ENCODE data around the gene RAE1.
A peak's percentile ranks its signal among the peaks of the same experiment; 100 is the strongest.

The RAE1 gene

GRCh38 chr20:57387945-57388371 lies 36.9 kb downstream of the RAE1 start:
- TF ChIP-seq, protein P1, sequence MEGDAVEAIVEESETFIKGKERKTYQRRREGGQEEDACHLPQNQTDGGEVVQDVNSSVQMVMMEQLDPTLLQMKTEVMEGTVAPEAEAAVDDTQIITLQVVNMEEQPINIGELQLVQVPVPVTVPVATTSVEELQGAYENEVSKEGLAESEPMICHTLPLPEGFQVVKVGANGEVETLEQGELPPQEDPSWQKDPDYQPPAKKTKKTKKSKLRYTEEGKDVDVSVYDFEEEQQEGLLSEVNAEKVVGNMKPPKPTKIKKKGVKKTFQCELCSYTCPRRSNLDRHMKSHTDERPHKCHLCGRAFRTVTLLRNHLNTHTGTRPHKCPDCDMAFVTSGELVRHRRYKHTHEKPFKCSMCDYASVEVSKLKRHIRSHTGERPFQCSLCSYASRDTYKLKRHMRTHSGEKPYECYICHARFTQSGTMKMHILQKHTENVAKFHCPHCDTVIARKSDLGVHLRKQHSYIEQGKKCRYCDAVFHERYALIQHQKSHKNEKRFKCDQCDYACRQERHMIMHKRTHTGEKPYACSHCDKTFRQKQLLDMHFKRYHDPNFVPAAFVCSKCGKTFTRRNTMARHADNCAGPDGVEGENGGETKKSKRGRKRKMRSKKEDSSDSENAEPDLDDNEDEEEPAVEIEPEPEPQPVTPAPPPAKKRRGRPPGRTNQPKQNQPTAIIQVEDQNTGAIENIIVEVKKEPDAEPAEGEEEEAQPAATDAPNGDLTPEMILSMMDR (IDR thresholded peaks at IDR 0.05; ENCODE audit: low read depth, low read length, missing control alignments) = no peak
- no peak overlapping the region for H3K4me3 ChIP-seq (ENCODE audit: low read depth, low read length)
- no peak for DNase-seq (ENCODE audit: low read depth)

DNA sequence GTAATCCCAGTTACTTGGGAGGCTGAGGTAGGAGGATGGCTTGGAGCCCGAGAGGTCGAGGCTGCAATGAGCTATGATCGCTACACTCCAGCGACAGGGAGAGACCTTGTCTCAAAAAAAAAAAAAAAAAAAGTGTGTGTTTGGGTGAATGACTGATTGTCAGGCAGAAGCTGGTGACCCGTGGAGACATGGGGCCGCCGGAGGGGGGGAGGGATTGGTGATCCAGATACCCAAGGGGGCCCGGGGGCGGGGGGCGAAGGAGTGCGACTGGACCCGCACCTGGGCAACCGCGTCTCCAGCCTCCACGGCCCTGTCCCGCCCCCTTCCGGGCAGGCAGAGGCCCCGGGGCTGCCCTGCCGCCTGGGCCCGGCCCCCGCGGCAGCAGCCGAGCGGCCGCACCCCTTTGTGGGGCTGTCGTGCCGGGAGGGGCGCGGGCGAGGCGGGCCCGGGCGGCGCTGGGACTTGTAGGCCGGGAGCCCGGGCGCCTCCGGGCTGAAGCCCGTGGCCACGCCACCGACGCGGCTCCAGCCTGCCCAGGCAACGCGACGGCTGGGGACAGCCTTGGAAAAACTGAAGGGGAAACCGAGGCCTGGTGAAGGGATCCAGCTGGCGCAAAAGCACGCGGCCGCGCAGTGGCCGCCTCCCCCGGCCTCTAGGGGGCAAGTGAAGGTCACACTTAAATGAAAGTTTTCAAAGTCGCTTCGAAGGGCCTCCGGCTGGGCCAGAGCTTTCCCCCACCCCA lies 38.1 kb downstream of the RAE1 start:
- TF ChIP-seq, protein P1 (IDR thresholded peaks at IDR 0.05; ENCODE audit: low read depth, low read length, missing control alignments) = peak; percentile 68
- DNase-seq (ENCODE audit: low read depth) = no peak
- H3K4me3 ChIP-seq (ENCODE audit: low read depth, low read length) = peak overlapping the region; percentile 31

- DNase-seq (ENCODE audit: low read depth) = no peak
- H3K4me3 ChIP-seq (ENCODE audit: low read depth, low read length) = peak overlapping the region; percentile 31
- TF ChIP-seq, protein P1 (IDR thresholded peaks at IDR 0.05; ENCODE audit: low read depth, low read length, missing control alignments) = no peak
Measured at GRCh38 chr20:57389695-57390603, 38.9 kb downstream of the RAE1 start.

- DNase-seq (ENCODE audit: low read depth) = no peak
- peak within 1 kb of the TSS; percentile 92 for H3K4me3 ChIP-seq (ENCODE audit: low read depth, low read length)
- TF ChIP-seq, protein P1 (IDR thresholded peaks at IDR 0.05; ENCODE audit: low read depth, low read length, missing control alignments) = no peak
Measured at GRCh38 chr20:57390604-57391438, 39.8 kb downstream of the RAE1 start, which contains the start of gene RBM38. Gene RBM38 (plus strand): TSS chr20:57391396. CDS start chr20:57391582, 186 bp downstream.

DNA sequence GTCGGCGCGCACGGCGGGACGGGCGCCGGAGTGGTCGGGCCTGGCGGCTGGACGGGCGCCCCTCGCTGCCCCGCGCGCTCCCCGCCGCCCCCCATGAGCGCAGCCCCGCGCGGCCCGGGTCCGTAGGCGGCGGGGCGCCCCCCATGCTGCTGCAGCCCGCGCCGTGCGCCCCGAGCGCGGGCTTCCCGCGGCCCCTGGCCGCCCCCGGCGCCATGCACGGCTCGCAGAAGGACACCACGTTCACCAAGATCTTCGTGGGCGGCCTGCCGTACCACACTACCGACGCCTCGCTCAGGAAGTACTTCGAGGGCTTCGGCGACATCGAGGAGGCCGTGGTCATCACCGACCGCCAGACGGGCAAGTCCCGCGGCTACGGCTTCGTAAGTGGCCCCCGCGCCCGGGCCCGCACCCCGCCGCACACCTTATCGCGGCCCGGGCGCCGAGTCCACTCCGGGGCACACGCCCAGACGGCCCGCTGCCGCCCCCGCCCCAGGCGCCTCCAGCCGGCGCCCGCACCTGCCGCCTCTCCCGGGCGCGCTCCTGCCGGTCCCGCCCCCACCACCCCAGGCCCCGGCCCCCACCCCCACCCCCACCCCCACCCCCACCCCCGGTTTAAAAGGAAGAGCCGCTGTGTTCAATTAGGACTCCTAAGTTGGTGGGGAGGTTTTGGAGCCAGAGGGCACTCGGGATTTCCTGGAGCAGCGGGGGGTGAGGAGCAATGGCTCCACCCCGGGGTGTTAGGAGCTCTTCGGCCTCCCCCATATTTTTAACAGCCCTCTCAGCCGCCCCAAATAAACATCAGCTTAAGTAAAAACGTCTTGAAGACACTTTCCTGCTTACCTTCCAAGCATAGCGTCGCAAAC lies 40.6 kb downstream of the RAE1 start:
- TF ChIP-seq, protein P1 (IDR thresholded peaks at IDR 0.05; ENCODE audit: low read depth, low read length, missing control alignments) = no peak
- DNase-seq (ENCODE audit: low read depth) = no peak
- peak overlapping the region; percentile 92 for H3K4me3 ChIP-seq (ENCODE audit: low read depth, low read length)

Measured in GM12864 (cell line).